Testis (tissue), 3 donors: Measurements from ENCODE around the gene NUP205. TPM values are rescaled to one million over a fixed set of nuclear protein-coding genes. Genes with fewer than 3 reads are reported as not detected.

ENCODE experiments used
- DNase-seq: peaks from one replicate; pipeline ENCODE4 v3.0.0-alpha.2; 2019
- H3K27ac ChIP-seq, 2 donors: fragments of 200-600 bp; sonication (generic); one replicate each; pipeline ENCODE4 v1.5.1; 2019
- H3K27me3 ChIP-seq: fragments of 200-600 bp; sonication (generic); one replicate; pipeline ENCODE4 v1.5.1; 2019
- H3K36me3 ChIP-seq: fragments of 200-600 bp; sonication (generic); one replicate; pipeline ENCODE4 v1.5.1; 2017; ENCODE audit warnings: low read depth; ENCODE audit errors: missing control alignments
- H3K4me1 ChIP-seq: fragments of 200-600 bp; sonication (generic); one replicate; pipeline ENCODE4 v1.5.1; 2019
- H3K4me3 ChIP-seq, 2 donors: fragments of 200-600 bp; sonication (generic); one replicate each; pipeline ENCODE4 v1.5.1; 2017 to 2019
- H3K9me3 ChIP-seq: fragments of 200-600 bp; sonication (generic); one replicate; pipeline ENCODE4 v1.5.1; 2017
- POLR2A ChIP-seq: fragments of 450-650 bp; IDR thresholded peaks from one replicate; pipeline ENCODE4 v1.6.1; 2017; ENCODE audit warnings: antibody characterized with exemption, mild to moderate bottlenecking, moderate library complexity
- WGBS, 2 donors: methylation state at CpG; one replicate each; pipeline ENCODE4 v1.1.5; 2018; 5-methylcytosine and 5-hydroxymethylcytosine counted together
- intact Hi-C: fragments of 100-400 bp; cut with DNase I; formaldehyde crosslinking; loops from one replicate; pipeline ENCODE4 v1.15.1; 2023; ENCODE audit warnings: low total_unique reads
- polyA plus RNA-seq: library from polyadenylated mRNA; stranded (reverse); fragments of 350-450 nt; fragmentation: Illumina TruSeq; extraction: RNeasy Lipid Tissue Mini Kit (QIAGEN cat#74804); gene quantifications from one replicate; pipeline ENCODE4 v1.2.3, GENCODE V29; 2014; ENCODE audit warnings: low read depth, low replicate concordance; ENCODE audit not compliant: insufficient read depth
- total RNA-seq, 2 donors: library from RNA; depleted of rRNA; stranded (reverse); fragments of >200 nt; gene quantifications; one replicate each; pipeline ENCODE4 v1.2.3, GENCODE V29; 2016
- TF ChIP-seq, protein P1 (sequence below), 3 experiments: fragments of 450-650 bp in 2 of 3; fragments of 200-600 bp in 1 of 3; sonication (generic) in 1 of 3; IDR thresholded peaks; one replicate each; pipeline ENCODE4 v1.5.1; 2016 to 2019; ENCODE audit warnings: antibody characterized with exemption in 3 of 3, mild to moderate bottlenecking in 2 of 3, moderate library complexity in 1 of 3

The NUP205 gene
- total and polyA plus RNA-seq, 3 donors from 2014 or later, result 47.8 to 77.2 (median 73.6) TPM

DNA sequence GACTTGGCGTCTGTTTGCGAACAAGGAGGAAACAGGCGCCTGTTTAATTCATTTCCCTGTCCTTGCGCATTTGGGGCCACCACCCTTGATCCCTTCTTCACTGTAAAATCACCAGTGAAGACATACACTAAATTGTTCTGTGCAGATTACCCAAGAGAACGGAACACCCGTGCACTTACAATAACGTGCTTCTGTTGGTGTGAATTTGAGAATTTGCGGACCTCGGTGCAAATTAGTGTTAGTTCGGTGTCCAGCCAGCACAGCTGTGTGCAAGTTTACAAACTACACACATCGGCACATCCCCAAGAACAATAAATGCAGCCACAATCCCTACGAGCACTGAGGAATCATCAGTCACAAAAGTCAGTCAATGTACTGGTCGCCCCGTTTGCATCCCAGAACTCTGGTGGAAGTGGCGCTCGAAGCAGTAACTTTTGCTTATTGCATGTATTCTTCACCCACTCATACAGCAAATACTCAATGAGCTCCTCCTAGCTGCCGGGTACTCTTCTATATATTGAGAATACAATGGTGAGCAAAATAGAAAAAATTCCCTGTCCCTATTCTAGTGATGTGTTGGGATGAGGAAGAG, 47.0 kb upstream of the NUP205 start:
- H3K4me1 ChIP-seq, result peaks cover 8% of the 10 kb centered on the region
- H3K9me3 ChIP-seq, result no peaks in the 10 kb centered on the region
- intact Hi-C loops, result no loop called here
- WGBS, 2 donors, result 0 to 1% methylated on average over 17 of the region's 17 CpGs
- DNase-seq, result peak; percentile 49
- no peaks in the 10 kb centered on the region for H3K36me3 ChIP-seq
- TF ChIP-seq, protein P1, sequence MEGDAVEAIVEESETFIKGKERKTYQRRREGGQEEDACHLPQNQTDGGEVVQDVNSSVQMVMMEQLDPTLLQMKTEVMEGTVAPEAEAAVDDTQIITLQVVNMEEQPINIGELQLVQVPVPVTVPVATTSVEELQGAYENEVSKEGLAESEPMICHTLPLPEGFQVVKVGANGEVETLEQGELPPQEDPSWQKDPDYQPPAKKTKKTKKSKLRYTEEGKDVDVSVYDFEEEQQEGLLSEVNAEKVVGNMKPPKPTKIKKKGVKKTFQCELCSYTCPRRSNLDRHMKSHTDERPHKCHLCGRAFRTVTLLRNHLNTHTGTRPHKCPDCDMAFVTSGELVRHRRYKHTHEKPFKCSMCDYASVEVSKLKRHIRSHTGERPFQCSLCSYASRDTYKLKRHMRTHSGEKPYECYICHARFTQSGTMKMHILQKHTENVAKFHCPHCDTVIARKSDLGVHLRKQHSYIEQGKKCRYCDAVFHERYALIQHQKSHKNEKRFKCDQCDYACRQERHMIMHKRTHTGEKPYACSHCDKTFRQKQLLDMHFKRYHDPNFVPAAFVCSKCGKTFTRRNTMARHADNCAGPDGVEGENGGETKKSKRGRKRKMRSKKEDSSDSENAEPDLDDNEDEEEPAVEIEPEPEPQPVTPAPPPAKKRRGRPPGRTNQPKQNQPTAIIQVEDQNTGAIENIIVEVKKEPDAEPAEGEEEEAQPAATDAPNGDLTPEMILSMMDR (IDR thresholded peaks at IDR 0.05), result peak in 2 of 3 experiments; percentile 16 to 25
- TF ChIP-seq POLR2A, result no peak
- peak overlapping the region; percentile 74 to 95 for H3K4me3 ChIP-seq
- no peaks in the 10 kb centered on the region for H3K27me3 ChIP-seq
- H3K27ac ChIP-seq, result peak overlapping the region in 1 of 2 donors; percentile 97

DNA sequence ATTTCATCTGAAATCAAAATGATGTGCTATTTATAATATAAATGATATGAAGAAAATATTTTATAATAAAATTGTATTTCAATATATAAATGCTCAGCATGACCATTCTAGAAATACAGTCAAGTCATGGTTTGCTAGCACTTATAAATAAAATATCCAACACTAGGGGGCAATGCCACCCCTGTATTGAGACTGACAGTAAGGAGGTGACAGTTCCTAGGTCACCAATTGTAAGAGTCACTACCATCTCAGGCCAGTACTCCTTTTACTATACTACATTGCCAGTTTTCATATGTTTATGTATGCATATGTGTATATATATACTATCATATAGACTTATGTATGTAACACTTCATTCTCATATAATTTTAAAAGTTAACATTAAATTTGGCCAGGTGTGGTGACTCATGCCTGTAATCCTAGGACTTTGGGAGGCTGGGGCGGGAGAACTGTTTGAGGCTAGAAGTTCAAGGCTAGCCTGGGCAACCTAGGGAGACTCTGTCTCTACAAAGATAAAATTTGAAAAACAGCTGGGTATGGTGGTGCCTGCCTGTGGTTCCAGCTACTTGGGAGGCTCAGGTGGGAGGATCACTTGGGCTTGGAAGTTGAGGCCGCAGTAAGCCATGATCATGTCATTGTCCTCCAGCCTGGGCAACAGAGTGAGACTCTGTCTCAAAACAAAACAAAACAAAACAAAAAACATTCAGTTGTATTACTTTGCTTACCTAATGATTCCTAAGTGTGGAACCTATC, 45.4 kb upstream of the NUP205 start:
- no peaks in the 10 kb centered on the region for H3K36me3 ChIP-seq
- WGBS, 2 donors, result 79 to 92% methylated on average over 2 of the region's 2 CpGs
- intact Hi-C loops, result no loop called here
- H3K27me3 ChIP-seq, result no peaks in the 10 kb centered on the region
- DNase-seq, result peak; percentile 50
- H3K4me3 ChIP-seq, result no peak overlapping the region
- no peaks in the 10 kb centered on the region for H3K9me3 ChIP-seq
- no peak overlapping the region for H3K27ac ChIP-seq
- no peak for TF ChIP-seq POLR2A
- TF ChIP-seq, protein P1 (IDR thresholded peaks at IDR 0.05), result peak; percentile 57 to 62 (median 57)
- H3K4me1 ChIP-seq, result no peaks in the 10 kb centered on the region

DNA sequence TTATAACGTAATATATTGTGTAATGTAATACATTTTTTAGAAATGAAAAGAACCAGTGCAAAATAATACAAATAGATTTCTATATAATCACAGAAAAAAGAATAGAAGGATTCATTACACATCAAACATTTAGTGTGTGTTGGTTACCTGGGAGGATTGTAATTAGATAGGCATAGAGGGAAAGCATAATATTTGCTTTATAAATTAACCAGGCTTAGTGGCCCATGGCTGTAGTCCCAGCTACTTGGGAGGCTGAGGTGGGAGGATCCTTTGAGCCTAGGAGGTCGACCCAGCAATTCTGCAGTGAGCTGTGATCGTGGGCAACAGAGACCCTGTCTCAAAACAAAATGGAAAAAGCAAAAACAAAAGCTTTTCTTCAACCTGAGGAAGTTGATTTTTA, 42.9 kb upstream of the NUP205 start:
- no peak for TF ChIP-seq POLR2A
- no peak for DNase-seq
- WGBS, 2 donors, result 79 to 81% methylated on average over 3 of the region's 3 CpGs
- Histone ChIP-seq H3K9me3 (no peaks in the 10 kb centered on the region), H3K27ac (no peak overlapping the region), H3K4me1 (no peaks in the 10 kb centered on the region), H3K4me3 (no peak overlapping the region), H3K36me3 (no peaks in the 10 kb centered on the region), H3K27me3 (no peaks in the 10 kb centered on the region)
- intact Hi-C loops, result no loop called here

DNA sequence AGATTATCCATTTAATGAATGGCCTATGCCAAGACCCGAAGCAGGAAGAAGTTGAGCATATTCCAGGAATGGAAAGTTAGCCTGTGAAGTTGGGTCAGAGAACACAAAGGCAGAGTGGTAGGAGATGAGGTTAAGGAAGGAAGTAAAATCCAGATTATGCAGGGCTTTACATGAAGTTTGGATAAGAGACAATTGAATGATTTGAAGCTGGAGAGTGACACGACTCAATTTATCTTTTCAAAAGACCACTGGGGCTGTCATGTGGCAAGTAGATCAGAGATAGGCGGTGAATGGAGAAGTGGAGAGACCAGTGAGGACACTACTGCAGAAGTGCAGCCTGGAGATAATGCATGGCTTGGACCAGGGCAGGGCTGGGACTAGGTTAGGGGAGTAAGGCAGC, 40.7 kb upstream of the NUP205 start:
- WGBS, 2 donors, result 83 to 87% methylated on average over 3 of the region's 3 CpGs
- no peak for DNase-seq
- H3K27me3 ChIP-seq, result no peaks in the 10 kb centered on the region
- H3K27ac ChIP-seq, result no peak overlapping the region
- H3K4me3 ChIP-seq, result no peak overlapping the region
- intact Hi-C loops, result no loop called here
- TF ChIP-seq, protein P1 (IDR thresholded peaks at IDR 0.05), result no peak
- TF ChIP-seq POLR2A, result no peak
- no peaks in the 10 kb centered on the region for H3K36me3 ChIP-seq
- H3K4me1 ChIP-seq, result no peaks in the 10 kb centered on the region
- no peaks in the 10 kb centered on the region for H3K9me3 ChIP-seq

DNA sequence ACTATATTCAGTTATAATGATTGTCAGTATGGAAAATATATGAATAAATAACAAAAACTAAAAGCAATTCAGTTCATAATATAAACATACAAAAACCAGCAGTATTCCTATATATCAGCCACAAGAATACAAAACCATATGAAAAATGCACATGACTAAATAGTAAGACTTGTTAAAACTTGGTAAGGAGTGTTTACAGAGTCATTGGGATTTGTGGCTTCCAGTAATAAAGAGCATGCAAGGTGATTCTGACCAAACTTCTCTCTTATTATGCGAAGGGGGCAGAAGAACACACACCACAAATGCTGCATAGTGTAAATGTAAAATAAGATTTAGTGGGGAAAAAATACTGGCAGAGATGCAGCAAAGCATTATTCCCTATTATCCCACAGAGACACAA, 39.0 kb upstream of the NUP205 start:
- WGBS, 2 donors, result 94% methylated on average over 1 of the region's 1 CpG

More for the DNA sequence above, 39.0 kb upstream of the NUP205 start:
- Histone ChIP-seq H3K9me3 (no peaks in the 10 kb centered on the region), H3K27ac (no peak overlapping the region), H3K27me3 (no peaks in the 10 kb centered on the region), H3K4me1 (no peaks in the 10 kb centered on the region), H3K4me3 (no peak overlapping the region), H3K36me3 (no peaks in the 10 kb centered on the region)
- DNase-seq, result no peak
- TF ChIP-seq, protein P1 (IDR thresholded peaks at IDR 0.05), result no peak
- no peak for TF ChIP-seq POLR2A
- intact Hi-C loops, result no loop called here
